OCI-LY7 (cell line): ENCODE results near the gene FTCDNL1.

Source experiments
- EZH2phosphoT487 ChIP-seq: fragments of 200-600 bp; sonication (generic); IDR thresholded peaks from 2 replicates; pipeline ENCODE4 v1.6.1; 2018; ENCODE audit warnings: low read depth, borderline replicate concordance, mild to moderate bottlenecking, mixed run types, antibody characterized with exemption, low read length, moderate library complexity, mixed read lengths
- TF ChIP-seq, protein P1 (sequence below): fragments of 200-600 bp; sonication (generic); conservative IDR thresholded peaks from 2 replicates; pipeline ENCODE4 v1.5.1; 2014; ENCODE audit warnings: mild to moderate bottlenecking, antibody characterized with exemption, low read length, moderate library complexity, mixed read lengths

DNA sequence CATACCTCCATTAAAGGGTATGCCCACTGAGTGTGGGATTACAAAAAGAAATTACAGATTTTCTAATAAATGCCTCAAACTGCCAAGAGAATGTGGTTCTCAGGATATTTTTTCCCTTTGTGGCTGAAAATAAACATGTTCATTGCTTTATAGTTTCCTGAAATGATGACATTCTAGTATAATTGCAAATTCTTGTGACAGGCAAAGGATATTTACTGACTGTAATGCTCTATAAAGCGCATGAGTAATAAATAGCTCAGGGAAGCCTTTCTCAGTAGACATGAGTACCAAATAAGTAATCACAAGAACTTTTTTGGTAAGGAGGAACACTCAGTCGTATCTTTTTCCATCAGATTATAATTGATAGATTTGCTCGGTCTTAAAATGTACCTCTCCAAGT is 72.3 kb downstream of the FTCDNL1 start:
- TF ChIP-seq, protein P1, sequence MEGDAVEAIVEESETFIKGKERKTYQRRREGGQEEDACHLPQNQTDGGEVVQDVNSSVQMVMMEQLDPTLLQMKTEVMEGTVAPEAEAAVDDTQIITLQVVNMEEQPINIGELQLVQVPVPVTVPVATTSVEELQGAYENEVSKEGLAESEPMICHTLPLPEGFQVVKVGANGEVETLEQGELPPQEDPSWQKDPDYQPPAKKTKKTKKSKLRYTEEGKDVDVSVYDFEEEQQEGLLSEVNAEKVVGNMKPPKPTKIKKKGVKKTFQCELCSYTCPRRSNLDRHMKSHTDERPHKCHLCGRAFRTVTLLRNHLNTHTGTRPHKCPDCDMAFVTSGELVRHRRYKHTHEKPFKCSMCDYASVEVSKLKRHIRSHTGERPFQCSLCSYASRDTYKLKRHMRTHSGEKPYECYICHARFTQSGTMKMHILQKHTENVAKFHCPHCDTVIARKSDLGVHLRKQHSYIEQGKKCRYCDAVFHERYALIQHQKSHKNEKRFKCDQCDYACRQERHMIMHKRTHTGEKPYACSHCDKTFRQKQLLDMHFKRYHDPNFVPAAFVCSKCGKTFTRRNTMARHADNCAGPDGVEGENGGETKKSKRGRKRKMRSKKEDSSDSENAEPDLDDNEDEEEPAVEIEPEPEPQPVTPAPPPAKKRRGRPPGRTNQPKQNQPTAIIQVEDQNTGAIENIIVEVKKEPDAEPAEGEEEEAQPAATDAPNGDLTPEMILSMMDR = no peak
- no peak for TF ChIP-seq EZH2phosphoT487
